ENCODE measurements around the gene ZNF136.

DNA sequence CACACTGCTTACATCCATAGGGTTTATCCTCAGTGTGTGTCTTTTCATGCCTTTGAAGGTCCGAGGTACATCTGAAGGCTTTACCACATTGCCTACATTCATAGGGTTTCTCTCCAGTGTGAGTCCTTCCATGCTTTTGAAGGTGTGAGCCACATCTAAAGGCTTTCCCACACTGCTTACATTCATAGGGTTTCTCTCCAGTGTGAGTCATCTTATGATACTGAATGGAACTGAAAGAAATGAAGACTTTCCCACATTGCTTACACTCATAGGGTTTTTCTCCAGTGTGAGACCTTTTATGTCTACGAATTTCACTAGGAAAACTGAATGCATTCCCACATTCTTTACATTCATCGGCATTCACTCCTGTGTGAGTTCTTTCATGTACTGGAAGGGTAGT is 29.8 kb upstream of the ZNF136 start:
- TF ChIP-seq POLR2A (IDR thresholded peaks at IDR 0.05; ENCODE audit: low read length): no peak
- TF ChIP-seq GATA1 (IDR thresholded peaks at IDR 0.05; ENCODE audit: low read depth, low read length): no peak
